Upper lobe of left lung (tissue), 4 donors: Measurements from ENCODE around the gene CRTAC1.

Experiments
- EP300 ChIP-seq, 4 donors: sonication (generic); formaldehyde crosslinking; IDR thresholded peaks; one replicate each; pipeline ENCODE4 v1.5.1; 2017; ENCODE audit warnings: antibody characterized with exemption in 4 of 4, control low read depth in 2 of 4
- POLR2A ChIP-seq, 4 donors: fragments of 450-650 bp; IDR thresholded peaks; one replicate each; pipeline ENCODE4 v1.5.1; 2016 to 2017; ENCODE audit warnings: antibody characterized with exemption in 4 of 4, mild to moderate bottlenecking in 2 of 4
- TF ChIP-seq, protein P1 (sequence below), 6 experiments: fragments of 450-650 bp in 4 of 6; fragments of 200-600 bp in 2 of 6; sonication (generic) in 2 of 6; IDR thresholded peaks; one replicate each; pipeline ENCODE4 v1.5.1; 2016 to 2019; ENCODE audit warnings: antibody characterized with exemption in 6 of 6

DNA sequence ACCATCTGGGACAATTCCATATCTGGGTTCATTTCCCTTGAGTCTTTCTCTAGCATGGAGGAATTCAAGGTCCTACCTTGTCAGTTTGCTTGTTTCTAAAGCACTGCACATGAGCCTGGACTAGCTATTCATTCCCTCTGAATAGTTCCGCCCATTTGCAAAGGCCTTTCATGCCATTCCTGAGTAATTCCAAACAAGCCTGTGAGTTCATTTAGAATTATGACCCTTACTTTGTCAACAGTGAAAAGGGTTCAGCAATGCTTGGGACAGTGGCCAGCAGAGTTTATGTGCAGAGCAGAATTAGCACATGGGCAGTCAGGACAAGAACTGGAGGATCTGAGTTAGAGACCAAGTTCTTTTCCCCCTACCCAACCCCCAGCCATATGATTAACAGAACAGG is 27.9 kb upstream of the CRTAC1 start:
- TF ChIP-seq, protein P1, sequence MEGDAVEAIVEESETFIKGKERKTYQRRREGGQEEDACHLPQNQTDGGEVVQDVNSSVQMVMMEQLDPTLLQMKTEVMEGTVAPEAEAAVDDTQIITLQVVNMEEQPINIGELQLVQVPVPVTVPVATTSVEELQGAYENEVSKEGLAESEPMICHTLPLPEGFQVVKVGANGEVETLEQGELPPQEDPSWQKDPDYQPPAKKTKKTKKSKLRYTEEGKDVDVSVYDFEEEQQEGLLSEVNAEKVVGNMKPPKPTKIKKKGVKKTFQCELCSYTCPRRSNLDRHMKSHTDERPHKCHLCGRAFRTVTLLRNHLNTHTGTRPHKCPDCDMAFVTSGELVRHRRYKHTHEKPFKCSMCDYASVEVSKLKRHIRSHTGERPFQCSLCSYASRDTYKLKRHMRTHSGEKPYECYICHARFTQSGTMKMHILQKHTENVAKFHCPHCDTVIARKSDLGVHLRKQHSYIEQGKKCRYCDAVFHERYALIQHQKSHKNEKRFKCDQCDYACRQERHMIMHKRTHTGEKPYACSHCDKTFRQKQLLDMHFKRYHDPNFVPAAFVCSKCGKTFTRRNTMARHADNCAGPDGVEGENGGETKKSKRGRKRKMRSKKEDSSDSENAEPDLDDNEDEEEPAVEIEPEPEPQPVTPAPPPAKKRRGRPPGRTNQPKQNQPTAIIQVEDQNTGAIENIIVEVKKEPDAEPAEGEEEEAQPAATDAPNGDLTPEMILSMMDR (IDR thresholded peaks at IDR 0.05): no peak
- TF ChIP-seq POLR2A (IDR thresholded peaks at IDR 0.05) (no peak), EP300 (IDR thresholded peaks at IDR 0.05) (no peak)
